Rectal smooth muscle tissue (tissue), 1 donor: ENCODE results near the gene OTUB2.
A peak's percentile ranks its signal among the peaks of the same experiment; 100 is the strongest.

Experiments
- H3K27ac ChIP-seq: one replicate; pipeline ENCODE4 v1.7.0; 2013; ENCODE audit warnings: low read depth, low read length, inconsistent platforms
- H3K27me3 ChIP-seq: one replicate; pipeline ENCODE4 v1.7.0; 2013; ENCODE audit warnings: low read length; ENCODE audit not compliant: control insufficient read depth, insufficient read depth
- H3K36me3 ChIP-seq: one replicate; pipeline ENCODE4 v1.7.0; 2013; ENCODE audit warnings: low read length; ENCODE audit not compliant: control insufficient read depth, insufficient read depth
- H3K4me1 ChIP-seq: one replicate; pipeline ENCODE4 v1.7.0; 2013; ENCODE audit warnings: low read length; ENCODE audit not compliant: control insufficient read depth, insufficient read depth
- H3K4me3 ChIP-seq: one replicate; pipeline ENCODE4 v1.7.0; 2013; ENCODE audit warnings: low read length
- H3K9ac ChIP-seq: one replicate; pipeline ENCODE4 v1.7.0; 2013; ENCODE audit warnings: low read length

OTUB2 gene

DNA sequence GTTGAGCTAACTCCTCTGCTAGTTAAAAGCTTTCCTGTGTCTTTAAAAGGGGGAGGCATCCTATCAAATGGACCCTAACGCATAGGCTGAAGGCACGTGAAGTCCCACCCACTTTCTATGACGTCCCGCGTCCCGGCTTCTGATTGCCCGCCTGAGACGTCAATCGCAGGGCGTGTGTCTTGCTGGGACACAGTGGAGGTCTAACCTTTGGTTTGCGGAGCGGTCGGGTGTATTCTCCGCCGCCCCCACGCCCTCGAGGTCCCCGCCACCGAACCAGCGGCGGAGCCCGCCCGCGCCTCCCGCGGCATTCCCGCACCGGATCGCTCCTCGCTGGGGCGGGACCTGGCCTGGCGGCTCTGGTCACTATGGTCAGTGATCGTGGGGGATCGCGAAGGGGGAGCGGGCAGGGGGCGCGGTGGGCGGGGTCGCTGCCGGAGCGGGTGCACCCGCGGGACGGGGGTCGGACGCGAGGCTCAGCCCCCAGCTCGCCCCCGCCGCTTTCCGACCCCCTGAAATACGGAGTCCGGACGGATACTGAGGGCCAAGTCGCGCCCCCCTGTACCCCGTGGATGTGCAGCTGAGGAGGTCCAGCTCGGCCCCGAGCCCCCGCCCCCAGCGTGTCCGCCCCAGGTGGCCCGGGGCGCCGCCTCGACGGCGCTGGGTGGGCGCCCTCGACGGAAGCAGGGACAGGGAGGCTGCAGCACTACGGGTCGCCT is at the start of gene OTUB2:
TSS of gene OTUB2 (plus strand) at position 168 of the 716 bp plus-strand sequence. CDS start at position 366, 198 bp downstream.
- Histone ChIP-seq H3K27me3 (no peaks in the 10 kb centered on the region), H3K4me3 (peak within 1 kb of the TSS; percentile 56), H3K27ac (no peak within 1 kb of the TSS), H3K36me3 (no peaks in the 10 kb centered on the region), H3K9ac (peak within 1 kb of the TSS; percentile 17), H3K4me1 (no peaks in the 10 kb centered on the region)

DNA sequence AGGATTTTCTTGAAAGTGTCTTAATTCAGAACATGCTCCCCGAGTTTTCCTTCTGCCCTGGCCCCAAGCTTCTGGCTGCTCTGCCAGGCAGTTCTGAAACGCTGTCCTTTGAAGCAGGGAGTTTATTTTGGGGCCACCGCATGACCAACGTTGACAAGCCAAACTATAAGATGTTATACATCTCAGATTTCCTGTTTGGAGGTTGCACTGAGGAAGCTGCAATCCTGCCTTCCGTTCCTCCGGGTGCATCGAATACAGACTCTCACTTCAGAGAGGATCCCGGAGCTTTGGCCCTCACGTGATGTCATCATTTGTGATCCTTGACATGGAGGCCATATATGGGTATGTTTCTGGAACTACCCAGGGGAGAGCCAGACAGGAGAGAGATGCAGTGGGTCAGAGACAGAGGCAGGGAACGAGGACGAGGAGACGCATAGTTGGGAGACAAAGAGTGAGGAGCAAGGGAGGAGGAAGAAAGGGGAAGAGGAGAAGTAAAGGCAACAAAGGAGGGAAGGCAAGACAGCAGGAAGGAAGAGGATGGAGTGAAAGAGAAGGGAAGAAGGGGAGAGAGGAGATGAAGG is 49.6 kb upstream of the OTUB2 start, which contains the start of gene ASB2:
TSS of gene ASB2 (minus strand) at position 94 of the 581 bp plus-strand sequence. CDS start 12,031 bp downstream, outside the sequence.
- peak within 1 kb of the TSS; percentile 78 for H3K4me3 ChIP-seq
- no peaks in the 10 kb centered on the region for H3K27me3 ChIP-seq
- no peaks in the 10 kb centered on the region for H3K36me3 ChIP-seq
- H3K9ac ChIP-seq = peak within 1 kb of the TSS; percentile 49
- peaks cover 39% of the 10 kb centered on the region for H3K4me1 ChIP-seq
- H3K27ac ChIP-seq = peak within 1 kb of the TSS; percentile 92

DNA sequence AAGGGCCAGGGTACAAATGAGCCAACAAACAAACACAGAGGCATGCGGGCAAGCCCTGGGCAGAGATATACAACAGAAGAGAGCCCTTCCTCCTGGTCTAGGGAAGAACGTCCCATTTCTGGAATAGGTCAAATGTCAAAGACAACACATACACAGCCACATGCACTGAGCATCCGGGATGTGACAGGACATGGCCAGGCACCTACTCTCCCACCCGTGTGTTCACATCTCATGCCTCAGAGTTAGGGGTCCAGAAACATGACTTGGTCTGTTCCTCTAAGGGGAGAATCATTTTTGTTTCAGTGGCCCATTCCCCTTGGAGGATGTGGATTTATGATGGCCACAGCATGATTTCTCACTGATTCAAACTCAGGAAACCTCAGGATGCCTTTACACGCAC is 49.0 kb upstream of the OTUB2 start:
- peak overlapping the region; percentile 1 for H3K9ac ChIP-seq
- H3K27ac ChIP-seq = peak overlapping the region; percentile 92
- H3K4me3 ChIP-seq = no peak overlapping the region

DNA sequence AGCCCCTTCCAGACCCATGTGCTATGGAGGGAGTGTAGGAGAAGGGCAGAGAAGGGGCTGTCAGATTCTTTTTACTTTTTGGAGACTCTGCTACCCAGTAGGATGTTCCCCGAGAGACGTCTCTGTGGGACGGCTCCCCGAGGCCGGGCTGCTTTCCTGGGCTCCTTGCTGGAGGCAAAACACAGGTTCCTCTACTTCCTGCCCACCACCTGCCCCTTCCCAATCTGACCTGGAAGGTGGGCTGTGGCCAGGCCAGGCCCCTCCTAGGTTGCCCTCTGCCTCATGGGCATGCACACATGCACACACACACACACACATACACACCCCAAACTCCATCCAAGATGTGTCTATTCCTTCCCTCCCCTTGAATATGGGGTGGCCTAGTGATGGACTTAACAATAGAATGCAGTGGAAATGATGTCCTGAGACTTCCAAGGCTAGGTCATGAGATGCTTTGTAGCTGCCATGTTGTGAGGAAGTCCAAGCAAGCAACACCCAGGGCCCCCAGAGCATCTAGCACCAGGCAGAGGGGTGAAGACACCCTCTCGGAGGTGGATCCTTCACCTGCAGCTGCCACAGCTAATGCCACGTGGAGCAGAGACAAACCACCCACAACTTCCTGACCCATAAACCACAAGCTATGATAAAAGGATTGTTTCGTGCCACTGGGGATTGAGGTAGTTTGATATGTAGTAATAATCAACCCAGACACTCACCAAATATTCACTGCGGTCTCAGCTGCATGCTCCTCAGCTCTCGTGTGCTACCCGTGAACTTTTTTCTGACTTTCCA is 48.2 kb upstream of the OTUB2 start:
- Histone ChIP-seq H3K27ac (peak overlapping the region; percentile 92), H3K27me3 (no peaks in the 10 kb centered on the region), H3K9ac (no peak overlapping the region), H3K36me3 (no peaks in the 10 kb centered on the region), H3K4me3 (no peak overlapping the region), H3K4me1 (peaks cover 41% of the 10 kb centered on the region)

More for the DNA sequence above, 49.0 kb upstream of the OTUB2 start:
- Histone ChIP-seq H3K36me3 (no peaks in the 10 kb centered on the region), H3K4me1 (peaks cover 42% of the 10 kb centered on the region), H3K27me3 (no peaks in the 10 kb centered on the region)

DNA sequence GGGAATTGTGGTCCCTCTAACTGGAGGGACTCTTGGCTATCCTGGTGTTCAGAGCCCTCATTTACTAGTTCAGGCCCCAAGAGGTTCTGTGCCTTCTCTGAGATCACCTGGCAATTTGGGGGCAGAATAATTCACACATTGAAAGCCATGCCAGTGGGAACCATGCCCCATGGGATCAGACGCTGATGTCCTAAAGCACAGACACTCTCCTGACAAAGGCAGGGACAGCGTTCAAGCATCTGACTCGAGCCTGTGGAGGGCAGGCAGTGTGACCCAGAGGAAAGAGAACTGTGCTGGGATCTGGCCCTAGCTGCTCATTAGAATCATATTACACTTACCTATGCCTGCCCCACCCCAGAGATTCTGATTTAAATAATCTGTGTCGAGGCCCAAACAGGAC is 47.4 kb upstream of the OTUB2 start:
- Histone ChIP-seq H3K4me1 (peaks cover 41% of the 10 kb centered on the region), H3K9ac (no peak overlapping the region), H3K27me3 (no peaks in the 10 kb centered on the region), H3K27ac (peak overlapping the region; percentile 92), H3K36me3 (no peaks in the 10 kb centered on the region), H3K4me3 (no peak overlapping the region)

DNA sequence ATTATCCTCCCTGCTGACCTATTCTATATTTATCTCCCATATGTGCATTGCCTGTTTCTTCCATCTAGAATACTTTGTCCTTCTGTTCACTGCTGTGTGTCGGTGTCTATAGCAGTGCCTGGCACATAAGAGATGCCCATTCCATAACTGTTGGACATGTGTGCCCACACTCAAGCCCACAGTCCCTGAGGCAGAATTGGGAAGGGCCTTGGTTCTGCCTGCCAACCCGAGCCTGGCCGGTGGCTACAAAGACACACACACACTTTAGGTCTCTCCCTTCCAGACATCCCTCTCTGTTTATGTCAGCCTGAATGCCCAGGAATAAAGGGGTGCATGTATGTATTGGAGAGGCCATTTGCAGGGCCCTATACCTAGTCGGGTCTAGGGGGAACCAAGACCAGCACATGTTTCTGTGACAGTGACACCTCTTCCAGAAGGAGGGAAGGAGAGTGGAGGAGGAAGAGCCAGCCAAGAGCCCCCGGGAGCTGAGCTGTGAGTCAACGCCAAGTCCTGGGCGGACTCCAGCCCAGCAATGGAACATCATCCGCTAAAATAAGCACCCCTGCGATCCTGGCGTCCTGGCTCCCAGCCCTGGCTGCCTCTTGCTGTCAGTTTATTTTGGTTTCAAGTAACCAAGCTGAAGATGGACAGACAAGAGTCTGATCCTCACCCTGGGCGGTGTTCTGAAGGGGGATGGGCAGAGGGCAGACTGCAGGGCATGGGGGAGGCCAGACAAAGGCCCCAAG is 45.5 kb upstream of the OTUB2 start:
- H3K36me3 ChIP-seq = no peaks in the 10 kb centered on the region
- H3K27ac ChIP-seq = peak overlapping the region; percentile 91
- no peaks in the 10 kb centered on the region for H3K27me3 ChIP-seq
- no peak overlapping the region for H3K4me3 ChIP-seq
- peak overlapping the region; percentile 42 for H3K9ac ChIP-seq
- peaks cover 49% of the 10 kb centered on the region for H3K4me1 ChIP-seq

DNA sequence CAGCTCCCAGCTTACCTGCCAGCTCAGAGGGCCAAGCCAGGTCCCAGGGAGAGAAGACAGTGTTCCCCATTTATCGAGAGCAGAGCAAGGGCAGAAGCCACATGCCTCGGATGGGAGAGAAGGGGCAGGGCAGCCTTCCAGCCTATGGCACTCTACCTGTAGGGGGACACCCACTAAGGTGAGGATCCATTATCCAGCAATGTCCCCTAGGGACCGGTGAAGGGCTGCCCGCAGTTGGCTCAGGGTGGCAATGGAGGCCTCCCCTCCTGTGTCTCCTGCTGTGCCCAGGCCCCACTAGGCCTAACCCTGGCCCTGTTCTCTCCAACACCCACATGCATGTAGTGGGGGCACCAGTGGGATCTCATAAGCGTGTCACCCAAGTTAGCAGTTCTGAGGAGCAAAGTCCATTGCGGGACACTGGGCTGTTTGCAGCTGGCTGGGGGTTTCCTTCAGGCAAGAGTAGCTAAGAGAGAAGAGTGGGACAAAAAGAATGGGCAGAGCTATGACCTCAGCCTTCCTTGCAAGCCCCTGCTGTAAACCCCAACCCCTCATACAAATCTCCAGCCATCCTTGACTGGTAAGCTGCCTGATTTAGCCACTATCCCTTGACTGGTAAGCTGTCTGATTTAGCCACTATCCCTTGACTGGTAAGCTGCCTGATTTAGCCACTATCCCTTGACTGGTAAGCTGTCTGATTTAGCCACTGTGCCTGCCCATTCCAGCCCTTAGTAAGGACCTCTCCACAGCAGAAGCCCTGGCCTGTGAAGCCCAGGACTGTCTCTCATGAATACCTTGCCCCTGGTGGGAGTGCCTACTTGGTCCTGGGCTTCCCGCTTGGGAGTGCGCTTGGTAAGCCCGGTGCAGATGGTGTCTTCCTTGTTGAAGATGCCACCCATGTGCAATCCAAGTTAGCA is 44.6 kb upstream of the OTUB2 start:
- Histone ChIP-seq H3K9ac (peak overlapping the region; percentile 42), H3K4me1 (peaks cover 52% of the 10 kb centered on the region), H3K27ac (peak overlapping the region; percentile 91), H3K4me3 (no peak overlapping the region), H3K36me3 (no peaks in the 10 kb centered on the region), H3K27me3 (no peaks in the 10 kb centered on the region)

DNA sequence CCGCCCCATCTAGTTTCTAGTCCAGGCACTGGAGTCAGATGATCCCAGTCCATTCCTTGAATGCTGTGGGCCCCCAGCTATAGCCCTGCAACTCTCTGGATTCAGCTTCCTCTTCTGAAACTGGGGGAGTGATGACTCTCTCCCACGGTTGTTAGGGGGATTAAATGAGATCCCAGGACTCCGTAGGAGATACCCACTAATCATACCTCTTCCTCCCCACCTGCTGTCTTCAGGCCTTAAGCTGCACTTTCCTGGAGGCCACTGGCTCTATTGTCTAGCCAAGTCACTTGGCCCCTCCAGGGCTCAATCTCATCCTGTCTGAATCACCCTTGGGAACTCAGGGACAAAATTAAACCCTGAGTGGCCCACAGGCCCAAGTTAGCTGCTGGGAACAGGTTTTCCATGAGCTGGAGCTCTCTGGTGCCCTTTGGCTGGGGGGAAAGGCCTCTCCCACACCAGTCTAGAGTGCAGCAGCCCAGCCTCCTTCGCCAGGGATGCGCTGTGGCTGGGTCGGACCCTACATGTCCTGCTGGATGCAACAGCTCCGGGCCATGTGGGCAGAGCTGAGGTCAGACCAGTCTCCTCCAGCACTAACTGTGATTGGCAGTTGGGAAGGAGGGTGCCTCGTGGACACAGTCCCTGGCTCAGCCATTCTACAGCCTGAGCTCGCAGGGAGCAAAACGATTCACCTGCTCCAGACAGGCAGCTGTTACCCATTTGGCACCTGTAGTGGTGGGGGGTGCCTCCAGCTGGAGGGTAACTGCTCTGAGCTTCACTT is 43.7 kb upstream of the OTUB2 start:
- Histone ChIP-seq H3K9ac (no peak overlapping the region), H3K27me3 (no peaks in the 10 kb centered on the region), H3K4me1 (peaks cover 51% of the 10 kb centered on the region), H3K36me3 (no peaks in the 10 kb centered on the region), H3K27ac (peak overlapping the region; percentile 91), H3K4me3 (no peak overlapping the region)

DNA sequence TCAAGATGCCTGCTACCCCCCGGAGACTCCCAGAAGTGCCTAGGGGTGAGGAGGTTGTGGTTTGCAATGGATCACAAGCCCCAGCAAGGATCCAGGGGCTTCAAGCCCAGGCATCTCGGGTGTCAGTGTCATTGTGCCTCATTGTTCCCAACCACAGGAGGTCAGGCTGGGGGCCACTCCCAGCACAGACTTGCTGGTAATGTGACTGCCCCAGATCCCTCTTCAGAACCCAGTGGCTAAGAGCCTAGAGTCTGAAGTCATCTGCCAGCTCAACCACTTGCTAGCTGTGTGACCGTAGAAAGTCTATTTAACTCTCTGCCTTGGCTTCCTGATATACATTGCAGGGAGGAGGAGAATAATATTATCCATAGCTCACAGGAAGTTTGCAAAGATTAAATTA is 42.1 kb upstream of the OTUB2 start:
- Histone ChIP-seq H3K27me3 (no peaks in the 10 kb centered on the region), H3K4me3 (no peak overlapping the region), H3K4me1 (peaks cover 43% of the 10 kb centered on the region), H3K36me3 (no peaks in the 10 kb centered on the region), H3K9ac (no peak overlapping the region), H3K27ac (peak overlapping the region; percentile 49)

DNA sequence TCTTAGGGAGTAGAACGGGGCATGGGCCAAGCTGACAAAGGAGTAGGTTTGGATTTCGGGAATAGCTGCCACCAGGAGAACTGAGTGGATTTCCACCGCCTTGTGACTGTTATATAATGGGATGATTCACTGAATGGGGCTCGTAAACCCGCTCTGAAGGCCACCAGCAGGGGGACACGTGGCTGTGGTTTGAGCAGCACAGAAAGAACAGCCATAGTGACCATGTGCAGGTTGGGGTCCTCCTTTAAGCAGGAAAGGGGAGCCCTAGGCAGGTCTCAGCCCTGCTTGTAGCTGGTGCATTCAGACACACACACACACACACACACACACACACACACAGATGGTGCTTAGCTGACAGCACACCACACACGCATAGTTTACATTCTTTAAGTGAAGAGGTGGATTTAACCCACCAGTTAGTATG is 41.1 kb upstream of the OTUB2 start:
- H3K36me3 ChIP-seq = no peaks in the 10 kb centered on the region
- no peaks in the 10 kb centered on the region for H3K27me3 ChIP-seq
- no peak overlapping the region for H3K4me3 ChIP-seq
- peak overlapping the region; percentile 75 for H3K27ac ChIP-seq
- H3K4me1 ChIP-seq = peaks cover 42% of the 10 kb centered on the region
- H3K9ac ChIP-seq = no peak overlapping the region

DNA sequence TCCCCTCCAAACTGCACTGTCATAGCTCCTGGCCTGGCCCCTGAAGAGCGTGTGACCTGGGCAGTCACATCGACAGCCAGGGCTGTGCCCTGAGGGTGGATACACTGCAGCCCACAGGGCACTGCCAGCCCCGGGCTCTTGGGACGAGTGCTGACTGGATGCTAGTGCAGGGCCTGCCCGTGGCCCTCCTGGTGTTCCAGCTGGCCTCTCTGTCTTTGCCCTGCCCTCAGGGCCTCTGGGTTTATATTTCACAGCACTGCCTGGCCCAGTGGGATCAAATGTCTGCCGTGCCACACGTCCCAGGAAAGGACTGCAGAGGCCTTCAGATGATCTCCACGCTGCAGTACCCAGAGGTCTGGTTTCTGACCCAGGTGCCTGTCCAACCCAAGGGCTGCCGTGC is 39.2 kb upstream of the OTUB2 start:
- Histone ChIP-seq H3K4me1 (peaks cover 25% of the 10 kb centered on the region), H3K27ac (no peak overlapping the region), H3K27me3 (no peaks in the 10 kb centered on the region), H3K4me3 (no peak overlapping the region), H3K36me3 (no peaks in the 10 kb centered on the region), H3K9ac (no peak overlapping the region)
